ENCODE measurements around the gene CCBE1. TPM values are rescaled to one million over a fixed set of nuclear protein-coding genes. Genes with fewer than 3 reads are reported as not detected.

Gene CCBE1
- total RNA-seq, 2 donors from 2014 or later, result 1.6 to 1.8 TPM

DNA sequence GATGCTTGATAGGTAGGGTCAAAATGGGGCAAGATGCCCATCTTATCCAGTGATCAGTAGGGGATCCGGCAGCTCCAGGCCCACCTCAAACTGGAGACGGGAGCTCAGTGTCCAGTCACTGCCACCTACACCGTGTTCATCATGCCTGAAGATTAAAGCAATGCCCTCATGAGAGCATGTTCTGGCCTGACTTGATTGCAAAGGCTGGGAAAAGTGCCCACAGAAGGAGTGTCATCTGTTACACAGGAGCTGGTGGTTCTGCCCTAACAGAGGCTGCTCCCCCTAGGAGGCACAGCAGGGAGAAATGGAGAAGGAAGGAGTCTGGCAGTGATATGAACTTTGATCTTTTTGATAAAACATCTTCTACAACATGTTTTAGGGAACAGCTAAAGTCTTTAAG lies 92.3 kb downstream of the CCBE1 start:
- TF ChIP-seq, protein P1, sequence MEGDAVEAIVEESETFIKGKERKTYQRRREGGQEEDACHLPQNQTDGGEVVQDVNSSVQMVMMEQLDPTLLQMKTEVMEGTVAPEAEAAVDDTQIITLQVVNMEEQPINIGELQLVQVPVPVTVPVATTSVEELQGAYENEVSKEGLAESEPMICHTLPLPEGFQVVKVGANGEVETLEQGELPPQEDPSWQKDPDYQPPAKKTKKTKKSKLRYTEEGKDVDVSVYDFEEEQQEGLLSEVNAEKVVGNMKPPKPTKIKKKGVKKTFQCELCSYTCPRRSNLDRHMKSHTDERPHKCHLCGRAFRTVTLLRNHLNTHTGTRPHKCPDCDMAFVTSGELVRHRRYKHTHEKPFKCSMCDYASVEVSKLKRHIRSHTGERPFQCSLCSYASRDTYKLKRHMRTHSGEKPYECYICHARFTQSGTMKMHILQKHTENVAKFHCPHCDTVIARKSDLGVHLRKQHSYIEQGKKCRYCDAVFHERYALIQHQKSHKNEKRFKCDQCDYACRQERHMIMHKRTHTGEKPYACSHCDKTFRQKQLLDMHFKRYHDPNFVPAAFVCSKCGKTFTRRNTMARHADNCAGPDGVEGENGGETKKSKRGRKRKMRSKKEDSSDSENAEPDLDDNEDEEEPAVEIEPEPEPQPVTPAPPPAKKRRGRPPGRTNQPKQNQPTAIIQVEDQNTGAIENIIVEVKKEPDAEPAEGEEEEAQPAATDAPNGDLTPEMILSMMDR (IDR thresholded peaks at IDR 0.05), result no peak
- Histone ChIP-seq H3K9me3 (no peaks in the 10 kb centered on the region), H3K27ac (no peak overlapping the region), H3K4me1 (ENCODE audit: control insufficient read depth in 1 of 2, low read depth in 2 of 2) (no peaks in the 10 kb centered on the region), H3K4me3 (no peak overlapping the region), H3K36me3 (no peaks in the 10 kb centered on the region), H3K27me3 (replicated peaks; ENCODE audit: insufficient read depth) (no peaks in the 10 kb centered on the region)
- DNase-seq (ENCODE audit: low spot score) (no peak), ATAC-seq (ENCODE audit: insufficient number of reproducible peaks, low FRiP score, low read depth) (no peak)

DNA sequence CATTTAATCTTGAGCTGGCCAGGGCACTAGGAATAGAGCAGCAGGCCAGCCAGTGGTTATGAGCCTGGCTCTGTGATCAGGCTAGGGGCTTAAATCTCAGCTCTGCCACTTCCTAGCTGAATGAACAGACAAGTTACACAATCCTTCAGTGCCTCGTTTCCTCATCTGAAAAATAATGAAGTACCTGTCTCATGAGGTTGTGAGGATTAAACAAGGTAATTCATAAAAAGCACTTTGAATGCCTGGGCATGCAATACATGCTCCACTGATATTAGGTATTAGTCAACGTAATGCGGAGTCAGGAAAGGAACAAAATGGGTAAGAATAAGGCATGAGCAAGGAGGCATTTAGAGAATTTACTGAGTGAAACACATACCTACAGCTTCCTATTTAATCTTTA lies 100.2 kb downstream of the CCBE1 start:
- no peak overlapping the region for H3K27ac ChIP-seq
- TF ChIP-seq, protein P1 (IDR thresholded peaks at IDR 0.05), result no peak
- no peaks in the 10 kb centered on the region for H3K9me3 ChIP-seq
- no peak overlapping the region for H3K4me3 ChIP-seq
- DNase-seq (ENCODE audit: low spot score) (no peak), ATAC-seq (ENCODE audit: insufficient number of reproducible peaks, low FRiP score, low read depth) (no peak)
- no peaks in the 10 kb centered on the region for H3K4me1 ChIP-seq (ENCODE audit: control insufficient read depth in 1 of 2, low read depth in 2 of 2)
- H3K36me3 ChIP-seq, result no peaks in the 10 kb centered on the region
- no peaks in the 10 kb centered on the region for H3K27me3 ChIP-seq (replicated peaks; ENCODE audit: insufficient read depth)

DNA sequence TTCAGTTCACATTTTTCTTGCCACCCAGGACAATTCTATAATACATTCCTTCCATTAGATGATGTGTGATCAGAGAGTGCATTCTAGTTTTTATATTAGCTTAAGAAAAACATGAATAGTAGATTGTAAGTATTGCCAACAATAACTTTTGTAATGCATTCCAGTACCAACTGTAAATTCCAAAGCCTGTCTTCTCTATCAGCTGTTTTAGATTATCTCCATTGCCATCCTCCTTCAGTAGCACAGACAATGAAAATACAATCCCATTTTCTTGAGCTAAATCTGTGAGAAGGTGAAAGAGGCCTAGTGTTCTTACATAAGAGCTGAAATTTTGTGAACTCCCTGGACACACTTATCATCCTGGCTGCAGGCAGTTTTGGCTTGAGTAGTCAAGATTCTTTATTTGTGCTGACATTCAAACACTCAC lies 103.9 kb downstream of the CCBE1 start:
- ATAC-seq (ENCODE audit: insufficient number of reproducible peaks, low FRiP score, low read depth) (no peak), DNase-seq (ENCODE audit: low spot score) (no peak)
- Histone ChIP-seq H3K36me3 (no peaks in the 10 kb centered on the region), H3K4me3 (no peak overlapping the region), H3K27ac (no peak overlapping the region), H3K4me1 (ENCODE audit: control insufficient read depth in 1 of 2, low read depth in 2 of 2) (no peaks in the 10 kb centered on the region), H3K9me3 (no peaks in the 10 kb centered on the region), H3K27me3 (replicated peaks; ENCODE audit: insufficient read depth) (no peaks in the 10 kb centered on the region)
- TF ChIP-seq, protein P1 (IDR thresholded peaks at IDR 0.05), result no peak

DNA sequence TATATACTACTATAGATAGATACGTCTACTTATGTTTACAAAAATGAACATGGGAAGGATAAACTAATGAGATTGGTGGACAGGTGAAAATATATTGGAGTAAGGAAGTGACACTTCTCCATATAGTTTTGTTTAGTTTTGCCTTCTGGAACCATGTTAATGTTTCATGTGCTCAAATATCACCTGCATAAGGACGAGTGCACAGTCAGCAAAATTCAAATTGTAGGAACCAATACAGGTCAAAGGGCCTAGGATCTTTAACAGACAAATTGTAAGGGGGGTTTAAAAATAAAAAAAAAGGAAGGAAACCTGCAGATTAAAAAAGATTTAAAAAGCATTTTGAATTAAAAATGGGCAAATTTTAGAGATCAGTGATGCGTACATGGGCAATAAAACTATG lies 104.6 kb downstream of the CCBE1 start:
- H3K27me3 ChIP-seq (replicated peaks; ENCODE audit: insufficient read depth), result no peaks in the 10 kb centered on the region
- TF ChIP-seq, protein P1 (IDR thresholded peaks at IDR 0.05), result no peak
- H3K4me3 ChIP-seq, result no peak overlapping the region
- DNase-seq (ENCODE audit: low spot score) (no peak), ATAC-seq (ENCODE audit: insufficient number of reproducible peaks, low FRiP score, low read depth) (no peak)
- H3K9me3 ChIP-seq, result no peaks in the 10 kb centered on the region
- H3K4me1 ChIP-seq (ENCODE audit: control insufficient read depth in 1 of 2, low read depth in 2 of 2), result no peaks in the 10 kb centered on the region
- H3K36me3 ChIP-seq, result no peaks in the 10 kb centered on the region
- H3K27ac ChIP-seq, result no peak overlapping the region

DNA sequence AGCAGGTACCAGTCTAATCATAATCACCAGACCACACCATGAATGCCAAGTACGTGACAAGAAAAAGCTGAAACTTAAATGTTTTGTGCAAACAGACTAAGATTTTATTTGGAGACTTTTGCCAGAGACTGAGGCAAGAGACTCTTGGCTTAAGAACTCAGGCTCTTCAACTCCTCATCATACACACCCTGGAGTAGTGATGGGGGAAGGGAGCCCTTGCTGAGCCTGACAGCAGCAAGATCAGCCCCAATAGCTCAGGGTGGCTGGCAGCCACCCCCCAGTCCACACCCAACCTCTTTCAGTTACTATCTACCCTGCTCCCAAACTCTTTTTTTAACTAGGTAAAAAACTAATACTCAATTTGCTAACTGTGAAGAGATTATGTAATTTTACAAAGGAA lies 114.8 kb downstream of the CCBE1 start:
- no peaks in the 10 kb centered on the region for H3K4me1 ChIP-seq (ENCODE audit: control insufficient read depth in 1 of 2, low read depth in 2 of 2)
- no peak overlapping the region for H3K27ac ChIP-seq
- no peaks in the 10 kb centered on the region for H3K36me3 ChIP-seq
- H3K9me3 ChIP-seq, result no peaks in the 10 kb centered on the region
- DNase-seq (ENCODE audit: low spot score), result no peak
- no peaks in the 10 kb centered on the region for H3K27me3 ChIP-seq (replicated peaks; ENCODE audit: insufficient read depth)
- ATAC-seq (ENCODE audit: insufficient number of reproducible peaks, low FRiP score, low read depth), result no peak
- H3K4me3 ChIP-seq, result no peak overlapping the region
- TF ChIP-seq, protein P1 (IDR thresholded peaks at IDR 0.05), result no peak

Data from thoracic aorta (tissue), 2 donors.